ENCODE data around the gene ACSL6. TPM values are rescaled to one million over a fixed set of nuclear protein-coding genes. Genes with fewer than 3 reads are reported as not detected.

The ACSL6 gene, protein sequence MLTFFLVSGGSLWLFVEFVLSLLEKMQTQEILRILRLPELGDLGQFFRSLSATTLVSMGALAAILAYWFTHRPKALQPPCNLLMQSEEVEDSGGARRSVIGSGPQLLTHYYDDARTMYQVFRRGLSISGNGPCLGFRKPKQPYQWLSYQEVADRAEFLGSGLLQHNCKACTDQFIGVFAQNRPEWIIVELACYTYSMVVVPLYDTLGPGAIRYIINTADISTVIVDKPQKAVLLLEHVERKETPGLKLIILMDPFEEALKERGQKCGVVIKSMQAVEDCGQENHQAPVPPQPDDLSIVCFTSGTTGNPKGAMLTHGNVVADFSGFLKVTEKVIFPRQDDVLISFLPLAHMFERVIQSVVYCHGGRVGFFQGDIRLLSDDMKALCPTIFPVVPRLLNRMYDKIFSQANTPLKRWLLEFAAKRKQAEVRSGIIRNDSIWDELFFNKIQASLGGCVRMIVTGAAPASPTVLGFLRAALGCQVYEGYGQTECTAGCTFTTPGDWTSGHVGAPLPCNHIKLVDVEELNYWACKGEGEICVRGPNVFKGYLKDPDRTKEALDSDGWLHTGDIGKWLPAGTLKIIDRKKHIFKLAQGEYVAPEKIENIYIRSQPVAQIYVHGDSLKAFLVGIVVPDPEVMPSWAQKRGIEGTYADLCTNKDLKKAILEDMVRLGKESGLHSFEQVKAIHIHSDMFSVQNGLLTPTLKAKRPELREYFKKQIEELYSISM
- total RNA-seq = 1 to 10 TPM; 5.9 to 8.2 TPM

DNA sequence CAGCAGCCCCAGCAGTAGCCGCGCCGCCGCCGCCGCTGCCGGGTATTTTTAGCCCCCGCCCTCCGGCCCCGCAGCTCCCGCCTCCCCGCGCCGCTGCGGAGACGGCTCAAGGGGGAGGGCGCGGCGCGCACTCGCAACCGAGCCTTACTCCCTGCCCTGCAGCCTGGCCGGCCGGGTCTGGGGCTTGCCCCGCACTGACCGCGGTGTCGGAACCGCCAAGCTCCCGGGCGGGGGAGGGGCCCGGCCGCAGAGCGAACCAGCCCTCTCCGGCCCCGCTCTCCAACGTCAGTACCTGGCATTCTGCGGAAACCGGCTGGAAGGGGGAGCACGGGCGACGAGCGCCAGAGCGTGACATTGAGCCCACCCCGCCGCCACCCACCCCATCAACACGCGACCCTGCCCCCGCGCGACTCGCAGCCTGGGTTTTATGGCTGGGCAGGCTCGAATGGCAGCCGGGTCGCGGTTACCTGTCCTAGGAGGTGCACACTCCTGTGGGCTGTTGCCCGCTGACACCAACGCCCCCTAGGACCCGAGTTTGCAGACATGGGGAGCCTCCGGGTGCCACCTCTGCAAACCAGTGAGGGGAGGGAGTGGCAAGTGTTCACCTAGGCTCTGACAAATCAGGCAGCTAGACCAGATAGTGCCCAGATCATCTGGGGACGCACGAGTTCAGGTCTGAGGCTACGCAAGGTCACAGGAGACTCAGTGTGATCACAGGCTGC is at the start of gene ACSL6:
Gene ACSL6, minus strand, starts transcription at position 37 of the 722 bp plus-strand sequence. CDS start 105 bp downstream, outside the sequence.
- no peaks in the 10 kb centered on the region for H3K9me3 Mint-ChIP-seq
- H3K4me1 Mint-ChIP-seq (ENCODE audit: low read depth) = peaks cover 34% of the 10 kb centered on the region
- no peaks in the 10 kb centered on the region for H3K36me3 Mint-ChIP-seq (ENCODE audit: insufficient read depth in 2 of 2)
- H3K4me3 Mint-ChIP-seq = peak within 1 kb of the TSS; percentile 80 to 82
- peak; percentile 71 to 73 for ATAC-seq (replicated peaks in 1 of 2)
- no peak within 1 kb of the TSS for H3K27ac Mint-ChIP-seq
- peak; percentile 57 to 61 for DNase-seq
- H3K27me3 Mint-ChIP-seq (ENCODE audit: low read depth) = peaks cover 68% of the 10 kb centered on the region

DNA sequence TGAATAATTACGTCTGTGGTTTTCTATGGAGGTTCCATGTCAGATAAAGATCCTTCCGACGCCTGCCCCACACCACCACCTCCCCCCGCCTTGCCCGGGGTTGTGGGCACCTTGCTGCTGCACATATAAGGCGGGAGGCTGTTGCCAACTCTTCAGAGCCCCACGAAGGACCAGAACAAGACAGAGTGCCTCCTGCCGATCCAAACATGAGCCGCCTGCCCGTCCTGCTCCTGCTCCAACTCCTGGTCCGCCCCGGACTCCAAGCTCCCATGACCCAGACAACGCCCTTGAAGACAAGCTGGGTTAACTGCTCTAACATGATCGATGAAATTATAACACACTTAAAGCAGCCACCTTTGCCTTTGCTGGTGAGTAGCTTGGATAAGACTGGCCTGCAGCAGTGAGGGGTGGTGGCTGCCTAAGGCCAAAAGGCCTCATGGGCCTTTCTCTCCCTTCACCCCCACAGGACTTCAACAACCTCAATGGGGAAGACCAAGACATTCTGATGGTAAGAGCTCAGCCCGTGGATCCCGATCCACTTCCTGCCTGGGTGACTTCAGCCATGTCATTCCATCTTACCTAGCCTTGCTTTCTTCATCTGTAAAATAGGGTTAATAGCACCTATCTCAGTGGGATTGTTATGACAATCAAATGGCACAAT is 49.2 kb upstream of the ACSL6 start, which contains the start of gene IL3:
Gene IL3, plus strand, starts transcription at position 155 of the 661 bp plus-strand sequence. Its CDS starts 52 bp downstream, at position 207.
- peaks cover 9% of the 10 kb centered on the region for H3K27me3 Mint-ChIP-seq (ENCODE audit: low read depth)
- H3K4me3 Mint-ChIP-seq = no peak within 1 kb of the TSS
- H3K9me3 Mint-ChIP-seq = no peaks in the 10 kb centered on the region
- ATAC-seq (replicated peaks in 1 of 2) = no peak
- H3K27ac Mint-ChIP-seq = no peak within 1 kb of the TSS
- DNase-seq = no peak
- peaks cover 70% of the 10 kb centered on the region for H3K4me1 Mint-ChIP-seq (ENCODE audit: low read depth)
- no peaks in the 10 kb centered on the region for H3K36me3 Mint-ChIP-seq (ENCODE audit: insufficient read depth in 2 of 2)

DNA sequence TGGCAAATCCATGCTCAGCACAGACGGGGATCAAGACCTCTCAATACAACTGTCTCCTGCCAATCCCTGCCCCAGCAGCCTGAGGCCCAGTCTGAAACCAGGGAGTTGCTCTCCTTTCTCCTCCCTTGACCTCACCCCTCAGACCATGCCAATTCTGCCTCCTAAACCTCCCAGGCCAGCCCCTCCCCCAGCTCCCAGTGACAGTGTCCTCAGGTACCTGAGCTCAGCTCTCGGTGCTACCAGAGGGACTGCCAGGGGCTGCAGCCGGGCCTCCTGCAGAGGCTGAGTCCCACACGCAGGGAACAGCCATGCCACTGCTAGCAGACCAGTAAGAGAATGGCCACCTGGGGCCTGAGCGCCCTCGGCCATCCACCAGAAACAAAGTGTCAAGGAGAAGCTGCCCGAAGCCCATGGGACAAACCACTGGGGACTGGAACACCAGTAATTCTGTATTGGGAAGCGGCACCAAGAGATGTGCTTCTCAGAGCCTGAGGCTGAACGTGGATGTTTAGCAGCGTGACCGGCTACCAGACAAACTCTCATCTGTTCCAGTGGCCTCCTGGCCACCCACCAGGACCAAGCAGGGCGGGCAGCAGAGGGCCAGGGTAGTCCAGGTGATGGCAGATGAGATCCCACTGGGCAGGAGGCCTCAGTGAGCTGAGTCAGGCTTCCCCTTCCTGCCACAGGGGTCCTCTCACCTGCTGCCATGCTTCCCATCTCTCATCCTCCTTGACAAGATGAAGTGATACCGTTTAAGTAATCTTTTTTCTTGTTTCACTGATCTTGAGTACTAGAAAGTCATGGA is 48.4 kb upstream of the ACSL6 start:
- Mint-ChIP-seq H3K9me3 (no peaks in the 10 kb centered on the region), H3K27me3 (ENCODE audit: low read depth) (peaks cover 9% of the 10 kb centered on the region), H3K36me3 (ENCODE audit: insufficient read depth in 2 of 2) (no peaks in the 10 kb centered on the region), H3K4me3 (no peak overlapping the region), H3K4me1 (ENCODE audit: low read depth) (peaks cover 70% of the 10 kb centered on the region), H3K27ac (no peak overlapping the region)
- DNase-seq (no peak), ATAC-seq (replicated peaks in 1 of 2) (no peak)

DNA sequence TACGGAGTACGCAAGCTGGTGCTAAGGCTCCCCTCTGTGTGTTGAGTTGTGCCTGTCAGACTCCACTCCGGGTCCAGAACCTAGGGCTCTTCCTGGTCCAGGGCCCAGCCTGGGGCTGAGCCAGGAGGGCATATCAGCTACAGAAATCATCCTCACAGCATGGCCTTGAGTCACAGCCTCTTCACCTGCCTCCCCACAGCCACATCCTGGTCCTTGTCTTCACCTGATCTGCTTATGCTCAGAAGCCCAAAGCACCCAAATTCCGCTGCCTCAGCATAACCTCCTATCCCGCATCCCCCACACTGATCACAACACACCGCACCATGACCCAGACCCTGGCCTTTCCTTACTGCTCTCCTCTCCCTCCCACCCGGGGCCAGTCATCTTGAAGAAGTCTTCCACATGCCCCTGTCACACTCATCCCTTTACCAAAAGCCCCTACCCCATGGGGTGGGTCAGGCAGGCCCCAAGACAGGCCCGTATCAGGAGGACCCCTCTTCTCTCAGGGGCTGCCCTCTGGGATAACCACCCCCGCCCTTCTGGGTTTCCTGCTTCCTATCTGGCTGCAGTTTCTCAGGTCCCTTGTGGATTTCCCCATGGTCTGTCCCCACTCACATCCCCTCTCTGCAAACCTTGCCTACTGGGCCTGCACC is 47.7 kb upstream of the ACSL6 start:
- H3K27ac Mint-ChIP-seq = no peak overlapping the region
- ATAC-seq (replicated peaks in 1 of 2) = peak; percentile 35 to 50
- no peaks in the 10 kb centered on the region for H3K9me3 Mint-ChIP-seq

DNA sequence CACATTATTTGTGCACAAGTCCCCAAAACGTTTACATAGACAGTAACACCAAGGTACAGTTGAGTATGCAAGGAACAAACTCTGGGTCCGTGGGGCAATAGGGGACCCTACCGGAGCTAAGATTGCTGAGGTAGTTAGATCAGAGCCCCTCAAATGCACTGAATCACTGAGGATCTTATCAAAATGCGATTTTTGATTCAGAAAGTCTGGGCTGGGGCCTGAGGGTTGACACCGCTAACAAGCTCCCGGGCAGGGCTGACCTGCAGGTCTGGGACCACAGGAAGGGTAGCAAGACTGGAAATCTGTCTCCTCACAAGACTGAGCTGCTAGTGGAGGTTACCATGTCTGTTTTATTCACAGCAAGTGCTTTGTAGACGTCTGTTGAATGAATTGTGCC is 47.2 kb upstream of the ACSL6 start:
- H3K9me3 Mint-ChIP-seq = no peaks in the 10 kb centered on the region
- no peaks in the 10 kb centered on the region for H3K36me3 Mint-ChIP-seq (ENCODE audit: insufficient read depth in 2 of 2)
- H3K27ac Mint-ChIP-seq = no peak overlapping the region
- ATAC-seq (replicated peaks in 1 of 2) (no peak), DNase-seq (no peak)
- H3K27me3 Mint-ChIP-seq (ENCODE audit: low read depth) = peaks cover 9% of the 10 kb centered on the region
- H3K4me1 Mint-ChIP-seq (ENCODE audit: low read depth) = peaks cover 65% of the 10 kb centered on the region
- H3K4me3 Mint-ChIP-seq = no peak overlapping the region

More for the DNA sequence above, 47.7 kb upstream of the ACSL6 start:
- peaks cover 70% of the 10 kb centered on the region for H3K4me1 Mint-ChIP-seq (ENCODE audit: low read depth)
- no peak for DNase-seq
- peak overlapping the region in 1 of 2 donors; percentile 42 for H3K4me3 Mint-ChIP-seq
- no peaks in the 10 kb centered on the region for H3K36me3 Mint-ChIP-seq (ENCODE audit: insufficient read depth in 2 of 2)
- peaks cover 9% of the 10 kb centered on the region for H3K27me3 Mint-ChIP-seq (ENCODE audit: low read depth)

DNA sequence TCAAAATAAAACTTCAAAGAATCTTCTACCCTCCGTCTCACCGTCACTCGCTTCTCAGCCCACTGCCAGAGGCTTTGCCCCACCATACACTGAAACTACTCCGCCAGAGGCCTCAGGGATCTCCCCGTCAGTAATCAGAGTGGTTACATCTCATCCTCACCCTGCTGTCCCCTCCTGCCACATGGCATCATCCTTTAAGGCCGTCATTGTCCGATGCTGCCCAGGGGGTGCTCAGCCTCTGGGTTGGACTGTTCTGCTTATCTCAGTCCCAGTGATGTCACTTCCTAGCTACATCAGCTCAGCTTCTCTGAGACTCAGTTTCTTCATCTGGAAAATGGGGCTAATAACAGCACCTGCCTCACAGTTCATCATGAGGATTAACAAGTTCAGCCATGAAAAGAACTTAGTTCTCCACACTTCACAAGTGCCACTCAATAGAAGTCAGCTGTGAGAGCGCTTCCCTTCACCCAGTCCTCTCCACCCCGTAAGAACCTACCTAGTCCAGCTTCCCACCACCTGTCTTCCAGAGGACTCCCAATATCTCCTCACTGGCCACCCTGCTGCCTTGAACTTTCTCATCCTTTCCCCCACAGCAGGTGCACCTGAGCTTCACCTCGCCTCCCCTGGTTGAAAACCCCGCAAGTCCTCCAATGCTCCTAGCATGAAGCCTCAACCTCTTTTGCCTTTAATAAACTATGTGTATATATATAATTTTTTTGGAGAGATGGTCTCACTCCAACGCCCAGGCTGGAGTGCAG is 46.2 kb upstream of the ACSL6 start:
- Mint-ChIP-seq H3K27ac (peak overlapping the region; percentile 34), H3K4me3 (peak overlapping the region in 1 of 2 donors; percentile 35), H3K4me1 (ENCODE audit: low read depth) (peaks cover 58% of the 10 kb centered on the region)

DNA sequence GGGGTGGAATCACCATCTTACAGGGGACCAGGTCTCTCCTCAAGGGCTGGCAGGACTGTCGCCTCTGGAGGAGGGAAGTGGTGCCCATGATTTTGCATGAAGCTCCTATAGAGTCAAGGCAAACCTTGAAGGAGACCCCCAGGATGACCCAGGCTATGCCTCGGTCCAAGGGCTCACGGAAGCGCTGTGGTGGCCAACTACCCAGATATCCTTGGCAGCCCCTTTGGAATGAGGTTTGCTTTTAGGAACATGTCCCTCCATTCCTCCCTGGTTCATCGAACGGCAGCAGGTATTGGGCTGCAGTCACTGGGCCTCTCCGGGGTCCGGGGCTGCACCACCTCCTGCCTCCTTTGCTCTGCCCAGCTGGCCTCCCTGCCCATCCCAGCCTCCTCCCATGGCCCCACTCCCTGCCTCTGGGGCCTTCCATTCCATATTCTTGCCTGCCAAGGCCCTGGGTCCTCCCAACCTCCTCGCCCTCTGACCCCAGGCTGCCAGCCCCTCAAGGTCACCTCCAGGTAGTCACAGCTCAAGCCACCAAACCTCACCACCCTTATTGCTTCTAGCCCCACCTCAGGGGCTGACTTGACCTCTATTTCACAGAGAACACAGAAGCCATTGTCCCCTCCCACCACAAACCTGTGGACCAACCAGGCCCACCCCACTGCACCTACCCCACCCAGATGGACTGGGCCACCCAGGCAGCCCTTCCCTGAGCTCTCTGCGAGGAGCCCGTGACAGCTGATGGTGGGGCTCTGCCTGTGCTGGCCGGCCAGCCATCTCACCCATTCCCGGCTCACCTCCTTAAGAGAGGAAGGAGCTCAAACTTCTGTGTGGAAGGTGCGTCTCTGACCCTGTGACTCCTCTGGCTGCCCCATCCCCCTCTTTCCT is 45.4 kb upstream of the ACSL6 start:
- Mint-ChIP-seq H3K36me3 (ENCODE audit: insufficient read depth in 2 of 2) (no peaks in the 10 kb centered on the region), H3K9me3 (no peaks in the 10 kb centered on the region), H3K4me1 (ENCODE audit: low read depth) (peaks cover 63% of the 10 kb centered on the region), H3K27ac (no peak overlapping the region), H3K27me3 (ENCODE audit: low read depth) (peaks cover 9% of the 10 kb centered on the region), H3K4me3 (peak overlapping the region in 1 of 2 donors; percentile 35)
- ATAC-seq (replicated peaks in 1 of 2) = no peak
- no peak for DNase-seq

More for the DNA sequence above, 46.2 kb upstream of the ACSL6 start:
- DNase-seq (no peak), ATAC-seq (replicated peaks in 1 of 2) (no peak)
- no peaks in the 10 kb centered on the region for H3K36me3 Mint-ChIP-seq (ENCODE audit: insufficient read depth in 2 of 2)
- no peaks in the 10 kb centered on the region for H3K9me3 Mint-ChIP-seq
- peaks cover 9% of the 10 kb centered on the region for H3K27me3 Mint-ChIP-seq (ENCODE audit: low read depth)

DNA sequence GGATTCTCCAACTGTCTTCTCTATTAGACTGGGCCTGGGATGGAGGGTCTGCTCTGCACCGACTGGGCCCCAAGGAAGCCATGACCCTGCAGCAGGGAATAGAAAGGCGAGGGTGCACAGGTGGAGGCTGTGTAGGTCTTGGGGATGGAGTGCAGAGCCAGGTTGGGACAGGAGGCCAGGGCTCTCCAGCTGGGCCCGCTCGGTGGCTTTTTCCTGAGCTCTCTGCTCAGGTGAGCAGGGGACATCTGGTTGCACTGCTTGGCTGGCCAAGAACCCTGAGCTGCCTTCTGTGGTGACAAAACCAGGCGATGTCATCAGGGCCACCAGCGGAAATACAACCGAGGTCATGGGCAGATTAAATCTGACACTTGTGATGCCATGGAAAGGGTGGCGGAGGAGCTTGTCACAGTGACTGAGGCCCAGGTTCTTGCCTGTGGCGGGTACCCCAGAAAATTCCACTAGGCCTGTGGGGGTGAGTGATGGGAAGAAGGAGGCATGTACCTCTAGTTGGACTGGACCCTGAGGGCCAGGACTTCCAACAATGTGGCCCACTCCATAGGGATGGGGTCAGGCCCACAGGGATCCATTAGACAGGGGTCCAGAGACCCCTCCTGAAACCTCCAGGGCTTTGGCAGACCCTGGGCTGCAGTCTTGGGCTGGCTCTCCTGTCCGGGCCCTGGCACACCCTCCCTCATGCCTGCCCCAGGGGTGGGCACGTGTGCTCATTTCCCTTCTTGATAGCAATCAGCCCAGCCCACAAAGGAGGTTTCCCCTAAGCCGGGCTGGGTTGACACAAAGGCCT is 44.6 kb upstream of the ACSL6 start:
- H3K27ac Mint-ChIP-seq = peak overlapping the region; percentile 49
- peaks cover 63% of the 10 kb centered on the region for H3K4me1 Mint-ChIP-seq (ENCODE audit: low read depth)
- H3K27me3 Mint-ChIP-seq (ENCODE audit: low read depth) = peaks cover 9% of the 10 kb centered on the region
- H3K36me3 Mint-ChIP-seq (ENCODE audit: insufficient read depth in 2 of 2) = no peaks in the 10 kb centered on the region
- ATAC-seq (replicated peaks in 1 of 2) (peak; percentile 81 to 82), DNase-seq (peak; percentile 51 to 56)
- H3K4me3 Mint-ChIP-seq = peak overlapping the region in 1 of 2 donors; percentile 46
- no peaks in the 10 kb centered on the region for H3K9me3 Mint-ChIP-seq

DNA sequence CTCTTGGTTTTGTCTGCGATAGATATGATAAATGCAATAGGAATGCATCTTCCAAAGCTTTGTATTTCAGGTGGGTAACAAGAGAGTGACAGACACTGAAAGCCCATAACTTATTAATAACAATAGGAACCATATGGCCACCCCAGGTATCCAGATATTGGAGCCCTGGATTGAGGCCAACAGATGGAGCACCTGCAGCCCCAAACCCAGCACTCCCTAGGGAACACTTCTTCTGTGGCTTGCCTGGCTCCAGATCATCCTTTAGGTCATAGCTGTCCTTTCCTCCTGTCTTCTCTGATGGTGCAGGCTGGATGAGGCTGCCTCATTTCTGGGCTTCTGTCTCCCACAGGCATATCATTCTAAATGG is 44.0 kb upstream of the ACSL6 start:
- ATAC-seq (replicated peaks in 1 of 2) = no peak
- Mint-ChIP-seq H3K4me3 (no peak overlapping the region), H3K27me3 (ENCODE audit: low read depth) (peaks cover 9% of the 10 kb centered on the region), H3K27ac (no peak overlapping the region), H3K4me1 (ENCODE audit: low read depth) (peaks cover 58% of the 10 kb centered on the region), H3K9me3 (no peaks in the 10 kb centered on the region), H3K36me3 (ENCODE audit: insufficient read depth in 2 of 2) (no peaks in the 10 kb centered on the region)
- DNase-seq = no peak
